SK-N-SH treated with all-trans-retinoic acid at 6 μM for 48 hours (cell line): ENCODE results near the gene OR7G3.

Experiments used
- ARNTL ChIP-seq: fragments of 450-650 bp; formaldehyde crosslinking; IDR thresholded peaks from 2 replicates; pipeline ENCODE4 v1.5.0; 2020; ENCODE audit warnings: low read depth, mild to moderate bottlenecking, moderate library complexity, borderline replicate concordance
- ESRRG ChIP-seq: fragments of 250-450 bp; sonication (Bioruptor Pico); IDR thresholded peaks from 2 replicates; pipeline ENCODE4 v1.6.1; 2021; ENCODE audit warnings: mild to moderate bottlenecking
- GLIS3 ChIP-seq: fragments of 250-450 bp; sonication (Bioruptor Pico); IDR thresholded peaks from 2 replicates; pipeline ENCODE4 v1.5.0; 2020; ENCODE audit warnings: mild to moderate bottlenecking, moderate library complexity
- ISL1 ChIP-seq: fragments of 250-450 bp; sonication (Bioruptor Pico); IDR thresholded peaks from 2 replicates; pipeline ENCODE4 v2.1.2; 2022; ENCODE audit warnings: mild to moderate bottlenecking, moderate library complexity
- PPARA ChIP-seq: fragments of 250-450 bp; sonication (Bioruptor Pico); IDR thresholded peaks from 2 replicates; pipeline ENCODE4 v1.5.0; 2020; ENCODE audit warnings: mild to moderate bottlenecking, borderline replicate concordance
- TCF4 ChIP-seq: fragments of 250-450 bp; sonication (Bioruptor Pico); IDR thresholded peaks from 2 replicates; pipeline ENCODE4 v1.8.0; 2021; ENCODE audit warnings: mild to moderate bottlenecking, moderate library complexity, borderline replicate concordance
- ZFP3 ChIP-seq: fragments of 250-450 bp; sonication (Bioruptor Pico); IDR thresholded peaks from 2 replicates; pipeline ENCODE4 v1.5.0; 2020; ENCODE audit warnings: mild to moderate bottlenecking, moderate library complexity
- ZFP30 ChIP-seq: fragments of 450-650 bp; formaldehyde crosslinking; IDR thresholded peaks from 2 replicates; pipeline ENCODE4 v1.5.0; 2022; ENCODE audit warnings: mild to moderate bottlenecking, moderate library complexity
- ZNF565 ChIP-seq: fragments of 450-650 bp; formaldehyde crosslinking; conservative IDR thresholded peaks from 2 replicates; pipeline ENCODE4 v1.5.0; 2020; ENCODE audit warnings: low read depth, mild to moderate bottlenecking, moderate library complexity
- ZNF8 ChIP-seq: fragments of 450-650 bp; formaldehyde crosslinking; IDR thresholded peaks from 2 replicates; pipeline ENCODE4 v1.5.0; 2020; ENCODE audit warnings: mild to moderate bottlenecking, moderate library complexity
- TF ChIP-seq, protein P1 (sequence below): fragments of 250-450 bp; sonication (Bioruptor Pico); IDR thresholded peaks from 2 replicates; pipeline ENCODE4 v1.8.0; 2020; ENCODE audit warnings: mild to moderate bottlenecking, moderate library complexity, borderline replicate concordance
- TF ChIP-seq, protein P2 (sequence below): fragments of 250-450 bp; sonication (Bioruptor Pico); IDR thresholded peaks from 2 replicates; pipeline ENCODE4 v1.5.1; 2020; ENCODE audit warnings: low read depth, mild to moderate bottlenecking, moderate library complexity
- TF ChIP-seq, protein P3 (sequence below): fragments of 250-450 bp; sonication (Bioruptor Pico); IDR thresholded peaks from 2 replicates; pipeline ENCODE4 v1.5.0; 2020; ENCODE audit warnings: mild to moderate bottlenecking, moderate library complexity
- TF ChIP-seq, protein P4 (sequence below): fragments of 250-450 bp; sonication (Bioruptor Pico); IDR thresholded peaks from 2 replicates; pipeline ENCODE4 v1.8.0; 2021; ENCODE audit warnings: low read depth, mild to moderate bottlenecking, moderate library complexity, borderline replicate concordance

DNA sequence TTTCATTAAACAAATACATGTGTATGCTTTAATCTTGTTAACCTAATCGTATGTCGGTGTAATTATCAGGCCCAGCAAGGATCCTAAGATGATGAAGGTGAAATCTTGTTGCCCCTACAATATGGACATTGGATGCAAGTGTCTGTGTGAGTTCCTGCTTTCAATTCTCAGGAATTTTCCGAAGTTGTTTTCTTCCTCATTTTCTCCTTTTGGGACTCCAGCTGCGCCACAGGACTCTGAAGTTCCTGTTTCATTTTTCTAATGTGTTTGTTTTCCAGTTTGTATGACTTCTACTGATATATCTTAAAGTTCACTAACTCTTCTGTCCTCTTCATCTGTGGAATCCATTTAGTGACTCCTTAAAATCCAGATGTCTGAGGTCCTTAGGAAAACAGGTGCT is 40.1 kb upstream of the OR7G3 start:
- TF ChIP-seq, protein P1, sequence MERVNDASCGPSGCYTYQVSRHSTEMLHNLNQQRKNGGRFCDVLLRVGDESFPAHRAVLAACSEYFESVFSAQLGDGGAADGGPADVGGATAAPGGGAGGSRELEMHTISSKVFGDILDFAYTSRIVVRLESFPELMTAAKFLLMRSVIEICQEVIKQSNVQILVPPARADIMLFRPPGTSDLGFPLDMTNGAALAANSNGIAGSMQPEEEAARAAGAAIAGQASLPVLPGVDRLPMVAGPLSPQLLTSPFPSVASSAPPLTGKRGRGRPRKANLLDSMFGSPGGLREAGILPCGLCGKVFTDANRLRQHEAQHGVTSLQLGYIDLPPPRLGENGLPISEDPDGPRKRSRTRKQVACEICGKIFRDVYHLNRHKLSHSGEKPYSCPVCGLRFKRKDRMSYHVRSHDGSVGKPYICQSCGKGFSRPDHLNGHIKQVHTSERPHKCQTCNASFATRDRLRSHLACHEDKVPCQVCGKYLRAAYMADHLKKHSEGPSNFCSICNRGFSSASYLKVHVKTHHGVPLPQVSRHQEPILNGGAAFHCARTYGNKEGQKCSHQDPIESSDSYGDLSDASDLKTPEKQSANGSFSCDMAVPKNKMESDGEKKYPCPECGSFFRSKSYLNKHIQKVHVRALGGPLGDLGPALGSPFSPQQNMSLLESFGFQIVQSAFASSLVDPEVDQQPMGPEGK (CRISPR knock-in tag) = no peak
- TF ChIP-seq PPARA (CRISPR knock-in tag) (no peak), ZFP30 (CRISPR knock-in tag) (no peak), ZFP3 (CRISPR knock-in tag) (no peak), ESRRG (no peak), ZNF8 (no peak), GLIS3 (CRISPR knock-in tag) (no peak), ZNF565 (CRISPR knock-in tag) (no peak), ARNTL (no peak), TCF4 (CRISPR knock-in tag) (no peak), ISL1 (CRISPR knock-in tag) (no peak)
- TF ChIP-seq, protein P2, sequence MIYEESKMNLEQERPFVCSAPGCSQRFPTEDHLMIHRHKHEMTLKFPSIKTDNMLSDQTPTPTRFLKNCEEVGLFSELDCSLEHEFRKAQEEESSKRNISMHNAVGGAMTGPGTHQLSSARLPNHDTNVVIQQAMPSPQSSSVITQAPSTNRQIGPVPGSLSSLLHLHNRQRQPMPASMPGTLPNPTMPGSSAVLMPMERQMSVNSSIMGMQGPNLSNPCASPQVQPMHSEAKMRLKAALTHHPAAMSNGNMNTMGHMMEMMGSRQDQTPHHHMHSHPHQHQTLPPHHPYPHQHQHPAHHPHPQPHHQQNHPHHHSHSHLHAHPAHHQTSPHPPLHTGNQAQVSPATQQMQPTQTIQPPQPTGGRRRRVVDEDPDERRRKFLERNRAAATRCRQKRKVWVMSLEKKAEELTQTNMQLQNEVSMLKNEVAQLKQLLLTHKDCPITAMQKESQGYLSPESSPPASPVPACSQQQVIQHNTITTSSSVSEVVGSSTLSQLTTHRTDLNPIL (CRISPR knock-in tag) = no peak
- TF ChIP-seq, protein P3, sequence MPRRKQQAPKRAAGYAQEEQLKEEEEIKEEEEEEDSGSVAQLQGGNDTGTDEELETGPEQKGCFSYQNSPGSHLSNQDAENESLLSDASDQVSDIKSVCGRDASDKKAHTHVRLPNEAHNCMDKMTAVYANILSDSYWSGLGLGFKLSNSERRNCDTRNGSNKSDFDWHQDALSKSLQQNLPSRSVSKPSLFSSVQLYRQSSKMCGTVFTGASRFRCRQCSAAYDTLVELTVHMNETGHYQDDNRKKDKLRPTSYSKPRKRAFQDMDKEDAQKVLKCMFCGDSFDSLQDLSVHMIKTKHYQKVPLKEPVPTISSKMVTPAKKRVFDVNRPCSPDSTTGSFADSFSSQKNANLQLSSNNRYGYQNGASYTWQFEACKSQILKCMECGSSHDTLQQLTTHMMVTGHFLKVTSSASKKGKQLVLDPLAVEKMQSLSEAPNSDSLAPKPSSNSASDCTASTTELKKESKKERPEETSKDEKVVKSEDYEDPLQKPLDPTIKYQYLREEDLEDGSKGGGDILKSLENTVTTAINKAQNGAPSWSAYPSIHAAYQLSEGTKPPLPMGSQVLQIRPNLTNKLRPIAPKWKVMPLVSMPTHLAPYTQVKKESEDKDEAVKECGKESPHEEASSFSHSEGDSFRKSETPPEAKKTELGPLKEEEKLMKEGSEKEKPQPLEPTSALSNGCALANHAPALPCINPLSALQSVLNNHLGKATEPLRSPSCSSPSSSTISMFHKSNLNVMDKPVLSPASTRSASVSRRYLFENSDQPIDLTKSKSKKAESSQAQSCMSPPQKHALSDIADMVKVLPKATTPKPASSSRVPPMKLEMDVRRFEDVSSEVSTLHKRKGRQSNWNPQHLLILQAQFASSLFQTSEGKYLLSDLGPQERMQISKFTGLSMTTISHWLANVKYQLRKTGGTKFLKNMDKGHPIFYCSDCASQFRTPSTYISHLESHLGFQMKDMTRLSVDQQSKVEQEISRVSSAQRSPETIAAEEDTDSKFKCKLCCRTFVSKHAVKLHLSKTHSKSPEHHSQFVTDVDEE (CRISPR knock-in tag) = no peak
- TF ChIP-seq, protein P4, sequence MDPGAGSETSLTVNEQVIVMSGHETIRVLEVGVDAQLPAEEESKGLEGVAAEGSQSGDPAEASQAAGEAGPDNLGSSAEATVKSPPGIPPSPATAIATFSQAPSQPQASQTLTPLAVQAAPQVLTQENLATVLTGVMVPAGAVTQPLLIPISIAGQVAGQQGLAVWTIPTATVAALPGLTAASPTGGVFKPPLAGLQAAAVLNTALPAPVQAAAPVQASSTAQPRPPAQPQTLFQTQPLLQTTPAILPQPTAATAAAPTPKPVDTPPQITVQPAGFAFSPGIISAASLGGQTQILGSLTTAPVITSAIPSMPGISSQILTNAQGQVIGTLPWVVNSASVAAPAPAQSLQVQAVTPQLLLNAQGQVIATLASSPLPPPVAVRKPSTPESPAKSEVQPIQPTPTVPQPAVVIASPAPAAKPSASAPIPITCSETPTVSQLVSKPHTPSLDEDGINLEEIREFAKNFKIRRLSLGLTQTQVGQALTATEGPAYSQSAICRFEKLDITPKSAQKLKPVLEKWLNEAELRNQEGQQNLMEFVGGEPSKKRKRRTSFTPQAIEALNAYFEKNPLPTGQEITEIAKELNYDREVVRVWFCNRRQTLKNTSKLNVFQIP (CRISPR knock-in tag) = no peak
